ENCODE data around the gene PPIP5K1.

DNA sequence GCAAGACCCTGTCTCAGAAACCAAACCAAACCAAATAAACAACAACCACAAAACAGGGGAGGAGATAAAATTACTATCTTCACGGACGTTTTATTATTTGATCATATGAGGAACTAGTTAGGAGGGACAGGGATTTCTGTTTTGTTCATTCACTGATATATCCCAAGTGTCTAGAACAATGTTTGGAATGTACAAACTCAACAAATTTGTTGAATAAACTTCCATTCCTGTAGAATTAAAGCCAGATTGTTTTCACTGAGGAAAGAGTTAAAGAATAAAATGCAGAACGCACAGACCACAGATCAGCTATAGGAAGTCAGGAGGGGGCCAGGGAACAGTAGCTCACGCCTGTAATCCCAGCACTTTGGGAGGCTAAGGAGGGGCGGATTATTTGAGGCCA, 35.1 kb upstream of the PPIP5K1 start:
- TF ChIP-seq CTCF (IDR thresholded peaks at IDR 0.05): no peak
- no peak for TF ChIP-seq POLR2A (IDR thresholded peaks at IDR 0.05)
